HCEC 1CT (cell line): ENCODE data around the gene ARL16.
A peak's percentile ranks its signal among the peaks of the same experiment; 100 is the strongest.

Experiments used
- DNase-seq: peaks from one replicate; pipeline ENCODE4 v3.0.0-alpha.2; 2017

Gene ARL16

GRCh38 chr17:81666092-81666341 is 17.6 kb downstream of the ARL16 start:
- no peak for DNase-seq

- peak; percentile 17 for DNase-seq
These were observed 18.1 kb downstream of the ARL16 start for GRCh38 chr17:81665205-81666091.

- no peak for DNase-seq
These were observed 19.5 kb downstream of the ARL16 start for GRCh38 chr17:81664051-81664470.

- DNase-seq = no peak
These were observed 21.6 kb downstream of the ARL16 start for GRCh38 chr17:81662002-81662401.

GRCh38 chr17:81660441-81660840 is 23.2 kb downstream of the ARL16 start:
- DNase-seq = no peak

GRCh38 chr17:81659038-81659437 is 24.6 kb downstream of the ARL16 start:
- DNase-seq = no peak

GRCh38 chr17:81656835-81657234 is 26.8 kb downstream of the ARL16 start:
- DNase-seq = no peak

- DNase-seq = no peak
These were observed 27.4 kb downstream of the ARL16 start, which contains the start of gene PDE6G for GRCh38 chr17:81656118-81656743. PDE6G (minus strand) TSS chr17:81656542; CDS start chr17:81653305, 3,237 bp downstream.

- no peak for DNase-seq
These were observed 28.0 kb downstream of the ARL16 start for GRCh38 chr17:81655378-81656117.

GRCh38 chr17:81652906-81653771 is 30.5 kb downstream of the ARL16 start:
- no peak for DNase-seq

GRCh38 chr17:81651692-81652091 is 31.9 kb downstream of the ARL16 start:
- DNase-seq = peak; percentile 91

GRCh38 chr17:81650951-81651350 is 32.6 kb downstream of the ARL16 start:
- DNase-seq = no peak

GRCh38 chr17:81648707-81649085 is 34.9 kb downstream of the ARL16 start:
- DNase-seq = no peak

- DNase-seq = no peak
These were observed 35.4 kb downstream of the ARL16 start for GRCh38 chr17:81648013-81648706.

GRCh38 chr17:81647640-81648012 is 36.0 kb downstream of the ARL16 start:
- no peak for DNase-seq

GRCh38 chr17:81646869-81647600 is 36.6 kb downstream of the ARL16 start:
- no peak for DNase-seq

GRCh38 chr17:81644976-81645952 is 38.3 kb downstream of the ARL16 start:
- no peak for DNase-seq

GRCh38 chr17:81644496-81644895 is 39.1 kb downstream of the ARL16 start:
- DNase-seq = no peak

- DNase-seq = peak; percentile 85
These were observed 41.6 kb downstream of the ARL16 start for GRCh38 chr17:81641825-81642489.

- DNase-seq = no peak
These were observed 43.6 kb downstream of the ARL16 start for GRCh38 chr17:81640011-81640410.
